DOHH2 (cell line): ENCODE results near the gene ATP6V0B.

Experiments
- H3F3A ChIP-seq: fragments of 200-600 bp; sonication (generic), shearing (Covaris generic); 2 replicates; pipeline ENCODE4 v1.6.0; 2016; ENCODE audit warnings: antibody characterized with exemption, mild to moderate bottlenecking; ENCODE audit not compliant: control insufficient read depth, insufficient read depth
- H3K27ac ChIP-seq: fragments of 200-600 bp; sonication (generic); 2 replicates; pipeline ENCODE4 v1.5.1; 2014; ENCODE audit warnings: low read depth, mild to moderate bottlenecking, low read length, moderate library complexity
- H3K27me3 ChIP-seq: fragments of 200-600 bp; sonication (generic); 2 replicates; pipeline ENCODE4 v1.6.1; 2014; ENCODE audit warnings: mild to moderate bottlenecking, low read length, mixed read lengths; ENCODE audit not compliant: control insufficient read depth
- H3K36me3 ChIP-seq: fragments of 200-600 bp; sonication (generic); 2 replicates; pipeline ENCODE4 v1.6.1; 2014; ENCODE audit warnings: mild to moderate bottlenecking, low read length, moderate library complexity, mixed read lengths; ENCODE audit not compliant: control insufficient read depth
- H3K4me1 ChIP-seq: fragments of 200-600 bp; sonication (generic); 2 replicates; pipeline ENCODE4 v1.6.1; 2014; ENCODE audit warnings: mild to moderate bottlenecking, low read length, mixed read lengths; ENCODE audit not compliant: control insufficient read depth
- H3K4me2 ChIP-seq: fragments of 200-600 bp; sonication (generic); 2 replicates; pipeline ENCODE4 v1.6.0; 2014; ENCODE audit warnings: mild to moderate bottlenecking, low read length, moderate library complexity
- H3K4me3 ChIP-seq: fragments of 200-600 bp; sonication (generic); 2 replicates; pipeline ENCODE4 v1.5.1; 2014; ENCODE audit warnings: mild to moderate bottlenecking, low read length, mixed read lengths
- H3K79me2 ChIP-seq: fragments of 200-600 bp; sonication (generic); 2 replicates; pipeline ENCODE4 v1.6.1; 2014; ENCODE audit warnings: mild to moderate bottlenecking, low read length, mixed read lengths; ENCODE audit not compliant: control insufficient read depth
- H3K9me2 ChIP-seq: fragments of 200-600 bp; sonication (generic); replicated peaks from 2 replicates; pipeline ENCODE4 v1.6.1; 2014; ENCODE audit warnings: mild to moderate bottlenecking, low read length, mixed read lengths; ENCODE audit not compliant: control insufficient read depth
- H3K9me3 ChIP-seq: fragments of 200-600 bp; sonication (generic); 2 replicates; pipeline ENCODE4 v1.6.1; 2014; ENCODE audit warnings: antibody characterized with exemption, low read length, mixed read lengths; ENCODE audit not compliant: control insufficient read depth, insufficient read depth
- H4K20me1 ChIP-seq: fragments of 200-600 bp; sonication (generic); 2 replicates; pipeline ENCODE4 v1.6.0; 2014; ENCODE audit warnings: low read depth, mild to moderate bottlenecking, antibody characterized with exemption, low read length, moderate library complexity; ENCODE audit not compliant: control insufficient read depth, insufficient read depth
- EZH2phosphoT487 ChIP-seq: fragments of 200-600 bp; sonication (generic); IDR thresholded peaks from 2 replicates; pipeline ENCODE4 v1.6.1; 2017; ENCODE audit warnings: borderline replicate concordance, mild to moderate bottlenecking, antibody characterized with exemption, low read length, moderate library complexity, mixed read lengths
- TF ChIP-seq, protein P1 (sequence below): fragments of 200-600 bp; sonication (generic); IDR thresholded peaks from one replicate; pipeline ENCODE4 v1.5.1; 2014; ENCODE audit warnings: antibody characterized with exemption, mild to moderate bottlenecking, low read depth, low read length; ENCODE audit not compliant: poor library complexity, severe bottlenecking

Gene ATP6V0B

DNA sequence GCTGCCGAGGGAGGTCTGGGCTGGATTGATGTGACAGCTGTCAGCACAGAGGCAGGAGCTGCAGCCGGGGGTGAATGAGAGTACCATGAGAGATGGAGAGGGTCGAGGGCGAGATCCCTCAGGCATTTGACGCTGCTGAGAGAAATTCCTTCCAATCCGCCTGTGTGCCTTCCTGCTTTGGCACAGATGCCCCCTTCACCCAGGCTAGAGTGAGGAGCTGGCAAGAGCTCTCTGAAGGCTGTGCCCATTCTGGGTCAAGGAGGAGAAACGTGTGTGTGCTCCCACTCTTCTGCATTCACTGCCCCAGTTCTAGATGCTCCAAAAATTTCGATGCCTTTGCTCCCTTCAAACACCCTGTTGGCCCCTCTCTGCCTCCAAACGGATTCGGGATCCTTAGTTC is 36.4 kb upstream of the ATP6V0B start:
- Histone ChIP-seq H3K9me2 (no peaks in the 10 kb centered on the region), H4K20me1 (no peaks in the 10 kb centered on the region), H3K4me1 (peaks cover 5% of the 10 kb centered on the region), H3K9me3 (no peaks in the 10 kb centered on the region), H3K27me3 (no peaks in the 10 kb centered on the region), H3F3A (no peaks in the 10 kb centered on the region), H3K79me2 (no peaks in the 10 kb centered on the region), H3K27ac (no peak overlapping the region), H3K4me2 (no peak overlapping the region), H3K36me3 (peaks cover 4% of the 10 kb centered on the region; the same call in 1 of the 2 replicates), H3K4me3 (no peak overlapping the region)
- TF ChIP-seq EZH2phosphoT487 = no peak
- TF ChIP-seq, protein P1, sequence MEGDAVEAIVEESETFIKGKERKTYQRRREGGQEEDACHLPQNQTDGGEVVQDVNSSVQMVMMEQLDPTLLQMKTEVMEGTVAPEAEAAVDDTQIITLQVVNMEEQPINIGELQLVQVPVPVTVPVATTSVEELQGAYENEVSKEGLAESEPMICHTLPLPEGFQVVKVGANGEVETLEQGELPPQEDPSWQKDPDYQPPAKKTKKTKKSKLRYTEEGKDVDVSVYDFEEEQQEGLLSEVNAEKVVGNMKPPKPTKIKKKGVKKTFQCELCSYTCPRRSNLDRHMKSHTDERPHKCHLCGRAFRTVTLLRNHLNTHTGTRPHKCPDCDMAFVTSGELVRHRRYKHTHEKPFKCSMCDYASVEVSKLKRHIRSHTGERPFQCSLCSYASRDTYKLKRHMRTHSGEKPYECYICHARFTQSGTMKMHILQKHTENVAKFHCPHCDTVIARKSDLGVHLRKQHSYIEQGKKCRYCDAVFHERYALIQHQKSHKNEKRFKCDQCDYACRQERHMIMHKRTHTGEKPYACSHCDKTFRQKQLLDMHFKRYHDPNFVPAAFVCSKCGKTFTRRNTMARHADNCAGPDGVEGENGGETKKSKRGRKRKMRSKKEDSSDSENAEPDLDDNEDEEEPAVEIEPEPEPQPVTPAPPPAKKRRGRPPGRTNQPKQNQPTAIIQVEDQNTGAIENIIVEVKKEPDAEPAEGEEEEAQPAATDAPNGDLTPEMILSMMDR = no peak

DNA sequence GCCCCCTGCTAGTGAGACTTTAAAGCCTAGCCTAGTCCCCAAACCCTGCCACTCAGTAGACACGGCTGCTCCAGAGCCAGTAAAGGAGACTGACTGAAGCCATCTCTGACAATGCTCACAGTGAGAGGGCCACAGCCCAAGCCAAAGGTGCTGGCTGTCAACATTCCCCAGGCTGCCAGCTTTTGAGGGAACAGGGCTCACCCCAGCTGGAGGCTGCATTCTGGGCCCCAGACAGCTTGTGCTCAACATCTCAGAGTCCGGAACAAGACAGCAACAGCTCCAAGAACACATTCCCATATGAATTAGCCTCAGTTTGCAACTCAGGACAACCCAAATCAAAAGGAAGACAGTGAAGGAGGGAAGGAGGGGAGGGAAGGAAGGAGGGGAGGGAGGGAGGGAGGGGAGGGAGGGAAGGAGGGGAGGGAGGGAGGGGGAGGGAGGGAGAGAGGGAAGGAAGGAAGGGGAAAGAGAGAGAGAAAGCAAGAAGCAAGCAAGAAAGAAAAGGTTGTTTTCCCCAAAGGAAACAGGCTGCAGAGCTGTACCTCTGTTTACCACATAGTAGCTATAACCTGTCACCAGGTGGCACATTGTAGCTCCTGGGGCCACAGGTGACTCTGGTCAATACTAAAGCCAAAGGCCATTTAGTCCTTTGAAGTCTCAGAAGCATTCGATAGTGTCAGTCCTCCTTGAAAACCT is 35.7 kb upstream of the ATP6V0B start:
- Histone ChIP-seq H3K4me1 (peaks cover 5% of the 10 kb centered on the region), H3K4me2 (no peak overlapping the region), H3K9me2 (no peaks in the 10 kb centered on the region), H3K9me3 (no peaks in the 10 kb centered on the region), H3K27ac (no peak overlapping the region), H3K36me3 (peaks cover 4% of the 10 kb centered on the region; the same call in 1 of the 2 replicates), H3K79me2 (no peaks in the 10 kb centered on the region), H3F3A (no peaks in the 10 kb centered on the region), H4K20me1 (no peaks in the 10 kb centered on the region), H3K27me3 (no peaks in the 10 kb centered on the region), H3K4me3 (no peak overlapping the region)
- TF ChIP-seq, protein P1 = no peak
- TF ChIP-seq EZH2phosphoT487 = no peak

DNA sequence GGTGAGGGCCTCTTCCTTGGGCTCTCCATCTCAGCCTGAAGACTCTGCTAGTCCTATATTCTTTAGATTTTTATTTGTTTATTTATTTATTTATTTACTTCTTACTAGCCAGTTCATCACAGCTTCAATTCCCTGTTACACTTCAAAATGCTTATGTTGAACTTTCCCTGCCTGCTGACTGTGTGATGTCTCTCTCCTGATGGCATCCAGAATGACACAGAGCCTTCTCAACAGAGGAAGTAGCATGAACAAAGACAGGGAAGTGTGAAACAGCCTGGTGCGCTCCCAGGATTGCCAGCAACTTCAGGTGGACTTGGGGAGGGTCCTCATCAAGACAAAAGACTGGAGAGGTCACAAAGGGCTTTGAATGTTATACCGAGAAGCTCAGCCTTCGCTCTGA is 32.3 kb upstream of the ATP6V0B start:
- Histone ChIP-seq H3K27me3 (no peaks in the 10 kb centered on the region), H3K4me1 (peaks cover 13% of the 10 kb centered on the region), H3K27ac (no peak overlapping the region), H3F3A (no peaks in the 10 kb centered on the region), H4K20me1 (no peaks in the 10 kb centered on the region), H3K36me3 (peaks cover 9% of the 10 kb centered on the region), H3K4me2 (no peak overlapping the region), H3K79me2 (peaks cover 23% of the 10 kb centered on the region), H3K4me3 (no peak overlapping the region), H3K9me3 (no peaks in the 10 kb centered on the region), H3K9me2 (no peaks in the 10 kb centered on the region)
- TF ChIP-seq, protein P1 = no peak
